ENCODE data around the gene ZSCAN21.
"Not testable (repeated sequence)": the region's sequence is repeated elsewhere in the genome, so short reads cannot be mapped to it uniquely, and the experiment has no call there.

Gene ZSCAN21

GRCh38 chr7:100049441-100050291 is at the start of gene ZSCAN21:
TSS of gene ZSCAN21 (plus strand) at chr7:100049774. CDS start at chr7:100057007, 7,233 bp downstream.
- DNase-seq (ENCODE audit: low read depth in 3 of 3) = peak; percentile 66 to 80 (median 71)

- DNase-seq (ENCODE audit: low read depth in 3 of 3) = no peak
Measured at GRCh38 chr7:100000239-100000638, 49.3 kb upstream of the ZSCAN21 start.

DNA sequence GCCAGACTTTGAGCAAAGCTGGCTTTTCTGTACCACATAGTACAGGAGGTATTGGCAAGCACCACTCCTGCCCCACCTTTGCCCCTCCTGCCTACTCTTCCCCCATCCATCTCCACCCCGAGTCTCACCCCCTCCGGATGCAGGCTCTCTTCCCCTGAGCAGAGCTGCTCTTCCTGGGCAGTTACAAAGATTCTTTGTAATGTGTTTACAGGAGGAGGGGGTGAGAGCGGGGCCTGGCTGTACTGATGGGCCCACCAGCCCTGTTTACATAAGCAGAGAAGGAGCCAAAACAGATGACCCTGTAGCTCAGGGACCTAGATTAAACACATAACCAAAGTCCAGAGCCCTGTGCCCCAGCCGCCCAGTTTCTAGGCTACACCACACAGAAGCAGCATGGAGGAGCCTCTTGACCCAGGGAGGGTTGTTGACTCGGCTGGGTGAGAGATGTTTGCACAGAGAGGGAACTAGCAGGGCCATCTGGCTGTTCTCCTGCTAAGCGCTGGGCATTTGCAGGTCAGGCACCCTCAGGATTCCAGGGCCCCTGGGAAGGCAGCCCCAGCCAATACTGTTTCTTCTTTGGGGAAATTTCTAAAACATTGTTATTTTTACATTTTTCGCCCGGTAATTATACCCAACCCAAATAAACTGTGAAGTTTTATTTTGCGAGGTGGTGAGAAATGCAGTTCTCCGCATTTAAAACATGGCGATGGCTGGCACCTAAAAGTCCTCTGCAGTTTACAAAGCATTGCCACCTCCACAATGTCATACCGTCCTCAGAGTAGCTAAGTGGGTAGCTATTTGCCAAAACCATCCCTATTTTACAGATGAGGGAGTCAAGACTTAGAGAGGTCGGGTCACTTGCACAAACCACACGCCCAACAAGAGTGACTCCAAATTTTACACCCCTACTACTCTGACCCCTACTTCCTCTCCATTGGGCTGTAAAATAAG is 45.6 kb upstream of the ZSCAN21 start:
- DNase-seq (ENCODE audit: low read depth in 3 of 3) = no peak

- DNase-seq (ENCODE audit: low read depth in 3 of 3) = no peak
Measured at GRCh38 chr7:100007887-100008286, 41.7 kb upstream of the ZSCAN21 start.

DNA sequence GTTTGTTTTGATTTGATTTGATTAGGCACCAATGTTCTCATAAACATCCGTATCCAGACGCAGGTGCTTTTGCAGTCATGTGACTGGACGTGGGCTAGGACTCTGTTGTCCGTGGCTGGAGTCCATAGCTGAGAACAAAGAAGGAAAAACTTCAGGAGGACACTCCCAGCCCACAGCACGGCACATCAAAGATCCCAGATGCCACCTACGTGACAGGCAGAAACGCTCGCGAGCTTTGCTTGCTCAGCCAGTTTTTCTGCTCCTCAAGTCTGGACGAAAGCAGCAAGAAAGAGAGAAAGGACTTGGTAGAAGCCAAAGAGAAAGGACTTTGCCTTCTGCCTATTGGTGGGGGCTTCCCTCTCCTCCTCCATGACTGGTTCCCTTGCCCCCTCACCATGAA is 41.0 kb upstream of the ZSCAN21 start:
- DNase-seq (ENCODE audit: low read depth in 3 of 3) = no peak

GRCh38 chr7:100009952-100010351 is 39.6 kb upstream of the ZSCAN21 start:
- DNase-seq (ENCODE audit: low read depth in 3 of 3) = not testable (repeated sequence)

DNA sequence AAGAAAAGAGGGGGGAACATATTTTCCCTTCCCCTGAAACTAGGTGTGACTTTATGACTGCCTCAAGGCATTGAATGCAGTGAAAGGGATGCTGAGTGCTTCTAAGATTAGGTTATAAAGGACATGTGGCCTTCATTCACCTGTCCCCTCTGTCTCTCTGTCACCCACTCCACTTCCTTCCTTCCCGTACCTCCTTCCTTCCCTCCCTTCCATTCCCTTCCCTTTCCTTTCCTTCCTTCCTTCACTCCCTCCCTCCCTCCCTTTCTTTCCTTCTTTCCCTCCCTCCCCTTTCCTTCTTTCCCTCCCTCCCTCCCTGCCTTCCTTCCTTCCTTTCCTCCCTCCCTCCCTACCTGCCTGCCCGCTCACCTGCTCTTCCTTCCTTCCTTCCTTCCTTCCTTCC is 38.7 kb upstream of the ZSCAN21 start:
- DNase-seq (ENCODE audit: low read depth in 3 of 3) = no peak

GRCh38 chr7:100011516-100011915 is 38.1 kb upstream of the ZSCAN21 start:
- no peak for DNase-seq (ENCODE audit: low read depth in 3 of 3)

DNA sequence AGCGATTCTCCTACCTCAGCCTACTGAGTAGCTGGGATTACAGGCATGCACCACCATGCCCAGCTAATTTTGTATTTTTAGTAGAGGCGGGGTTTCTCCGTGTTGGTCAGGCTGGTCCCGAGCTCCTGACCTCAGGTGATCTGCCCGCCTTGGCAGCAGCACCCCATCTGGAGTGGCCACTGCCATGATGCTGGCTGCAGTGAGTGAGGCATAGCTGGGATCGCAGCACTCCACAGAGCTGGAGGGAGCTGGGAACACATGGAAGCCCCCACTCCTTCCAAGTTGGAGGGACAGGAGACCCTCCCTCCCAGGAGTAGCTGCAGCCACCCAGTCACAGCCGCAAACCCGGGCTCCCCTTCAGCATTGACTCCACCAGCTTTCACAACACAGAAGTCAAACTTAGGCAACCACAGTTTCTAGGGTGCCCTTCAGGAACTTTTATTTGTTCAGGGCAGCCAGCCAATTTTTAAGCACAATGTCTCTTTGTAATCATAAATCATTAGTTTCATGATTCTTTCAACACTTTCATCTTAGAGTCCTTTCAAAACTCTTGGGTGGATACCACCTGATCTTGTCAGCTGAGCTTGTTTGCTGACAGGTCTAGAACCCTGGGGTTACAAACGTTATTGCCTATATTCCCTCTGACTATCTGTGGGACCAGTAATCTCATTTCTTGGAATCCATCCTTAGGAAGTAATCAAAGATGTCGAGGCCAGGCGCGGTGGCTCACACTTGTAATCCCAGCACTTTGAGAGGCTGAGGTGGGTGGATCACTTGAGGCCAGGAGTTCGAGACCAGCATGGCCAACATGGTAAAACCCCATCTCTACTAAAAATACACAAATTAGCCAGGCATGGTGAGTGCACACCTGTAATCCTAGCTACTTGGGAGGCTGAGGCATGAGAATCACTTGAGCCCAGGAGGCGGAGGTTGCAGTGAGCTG is 36.9 kb upstream of the ZSCAN21 start:
- not testable (repeated sequence) for DNase-seq (ENCODE audit: low read depth in 3 of 3)

- peak in 1 of 3 experiments; percentile 40 for DNase-seq (ENCODE audit: low read depth in 3 of 3)
Measured at GRCh38 chr7:100013328-100013676, 36.3 kb upstream of the ZSCAN21 start.

DNA sequence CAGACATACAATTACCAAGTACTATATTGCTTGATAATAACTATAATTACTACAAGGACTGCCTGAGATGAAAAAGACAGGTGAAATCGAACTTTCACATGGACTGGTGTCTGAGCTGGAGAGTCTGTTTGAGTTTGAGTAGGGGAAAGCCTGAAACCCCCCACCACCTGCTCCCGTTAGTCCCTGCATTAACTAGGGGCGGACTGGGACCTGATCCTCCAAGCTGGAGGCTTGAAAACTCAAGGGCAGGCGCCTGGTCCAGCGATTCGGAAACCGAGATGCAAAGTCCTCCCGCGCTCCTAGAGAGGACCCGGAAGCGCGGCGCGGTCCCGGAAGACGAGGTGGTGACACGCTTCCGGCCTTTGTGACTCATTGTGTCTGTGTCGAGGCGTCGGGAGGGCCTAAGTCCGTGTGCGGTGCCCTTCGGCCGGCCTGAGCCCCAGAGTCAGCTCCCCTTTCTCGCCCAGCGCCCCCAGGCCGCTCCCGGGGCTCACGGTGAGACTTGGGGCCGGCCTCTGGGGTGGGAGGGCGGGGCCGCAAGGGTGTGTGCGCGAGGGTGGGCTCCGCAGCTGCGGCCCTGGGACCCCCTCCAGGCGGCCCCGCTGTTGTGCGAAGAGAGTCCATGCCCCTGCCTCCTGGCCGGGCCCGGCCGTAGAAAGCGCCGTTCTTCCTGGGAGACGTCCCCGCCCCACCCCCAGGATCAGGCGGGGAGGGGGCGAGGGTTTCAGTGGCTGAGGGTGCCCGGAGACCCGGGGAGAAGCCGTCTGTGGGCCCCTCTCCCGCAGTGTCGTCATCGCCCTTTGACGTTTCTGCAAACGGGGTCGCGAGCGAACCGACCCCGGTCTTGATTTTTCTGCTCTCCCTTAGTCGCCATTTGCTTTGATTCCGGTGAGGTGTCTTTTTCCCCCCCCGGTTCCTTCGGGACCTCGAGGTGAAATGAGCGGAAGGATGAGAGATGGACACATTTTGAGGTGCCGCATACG is 34.1 kb upstream of the ZSCAN21 start, which contains the start of gene ZKSCAN1:
TSS of gene ZKSCAN1 (plus strand) at position 365 of the 983 bp plus-strand sequence. CDS start 7,911 bp downstream, outside the sequence.
- DNase-seq (ENCODE audit: low read depth in 3 of 3) = peak; percentile 66 to 81 (median 74)

- DNase-seq (ENCODE audit: low read depth in 3 of 3) = no peak
Measured at GRCh38 chr7:100016215-100016901, 33.2 kb upstream of the ZSCAN21 start.

DNA sequence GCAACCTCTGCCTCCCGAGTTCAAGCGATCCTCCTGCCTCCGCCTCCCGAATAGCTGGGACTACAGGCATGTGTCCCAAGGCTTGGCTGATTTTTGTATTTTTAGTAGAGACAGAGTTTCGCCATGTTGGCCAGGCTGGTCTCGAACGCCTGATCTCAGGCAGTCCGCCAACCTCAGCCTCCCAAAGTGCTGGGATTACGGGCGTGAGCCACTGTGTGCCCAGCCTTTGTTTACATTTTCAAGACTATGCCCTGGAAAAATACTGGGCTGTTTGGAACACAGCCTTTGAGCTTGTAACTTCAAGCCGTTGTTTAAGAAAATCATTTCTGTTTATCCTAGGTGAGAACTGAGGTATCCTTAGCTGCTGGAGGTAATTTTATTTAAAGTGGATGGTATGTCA is 32.3 kb upstream of the ZSCAN21 start:
- no peak for DNase-seq (ENCODE audit: low read depth in 3 of 3)

- no peak for DNase-seq (ENCODE audit: low read depth in 3 of 3)
Measured at GRCh38 chr7:100017875-100018274, 31.7 kb upstream of the ZSCAN21 start.

GRCh38 chr7:100019908-100020307 is 29.7 kb upstream of the ZSCAN21 start:
- no peak for DNase-seq (ENCODE audit: low read depth in 3 of 3)

DNA sequence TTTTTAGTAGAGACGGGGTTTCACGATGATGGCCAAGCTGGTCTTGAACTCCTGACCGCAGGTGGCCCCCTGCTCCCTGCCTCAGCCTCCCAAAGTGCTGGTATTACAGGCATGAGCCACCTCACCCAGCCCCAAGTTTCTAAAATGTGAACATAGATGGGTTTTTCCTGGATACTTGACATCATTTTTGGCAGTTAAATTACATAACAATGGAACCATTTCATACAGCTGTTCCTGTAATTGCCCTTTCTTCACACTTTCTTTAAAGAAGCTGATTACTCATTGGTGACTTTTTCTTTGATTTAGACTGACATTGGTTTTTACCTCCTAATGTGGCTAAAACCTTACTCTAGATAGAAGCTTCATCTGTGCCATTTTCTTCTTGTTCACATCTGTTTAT is 28.3 kb upstream of the ZSCAN21 start:
- DNase-seq (ENCODE audit: low read depth in 3 of 3) = no peak

GRCh38 chr7:100022621-100023020 is 27.0 kb upstream of the ZSCAN21 start:
- no peak for DNase-seq (ENCODE audit: low read depth in 3 of 3)

DNA sequence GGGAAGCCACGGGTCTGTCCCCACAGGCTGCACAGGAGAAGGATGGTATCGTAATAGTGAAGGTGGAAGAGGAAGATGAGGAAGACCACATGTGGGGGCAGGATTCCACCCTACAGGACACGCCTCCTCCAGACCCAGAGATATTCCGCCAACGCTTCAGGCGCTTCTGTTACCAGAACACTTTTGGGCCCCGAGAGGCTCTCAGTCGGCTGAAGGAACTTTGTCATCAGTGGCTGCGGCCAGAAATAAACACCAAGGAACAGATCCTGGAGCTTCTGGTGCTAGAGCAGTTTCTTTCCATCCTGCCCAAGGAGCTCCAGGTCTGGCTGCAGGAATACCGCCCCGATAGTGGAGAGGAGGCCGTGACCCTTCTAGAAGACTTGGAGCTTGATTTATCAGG is 26.0 kb upstream of the ZSCAN21 start:
- no peak for DNase-seq (ENCODE audit: low read depth in 3 of 3)

- no peak for DNase-seq (ENCODE audit: low read depth in 3 of 3)
Measured at GRCh38 chr7:100024020-100024619, 25.5 kb upstream of the ZSCAN21 start.

Measured in stimulated activated CD4-positive, alpha-beta T cell treated with anti-CD3 and anti-CD28 coated beads, TNF-alpha, amount 100 ng/mL, for 24 hours (primary cell).